ENCODE data around the gene MTRF1.

MTRF1 gene

GRCh38 chr13:41193469-41193868 is 69.9 kb downstream of the MTRF1 start:
- TF ChIP-seq, protein P1, sequence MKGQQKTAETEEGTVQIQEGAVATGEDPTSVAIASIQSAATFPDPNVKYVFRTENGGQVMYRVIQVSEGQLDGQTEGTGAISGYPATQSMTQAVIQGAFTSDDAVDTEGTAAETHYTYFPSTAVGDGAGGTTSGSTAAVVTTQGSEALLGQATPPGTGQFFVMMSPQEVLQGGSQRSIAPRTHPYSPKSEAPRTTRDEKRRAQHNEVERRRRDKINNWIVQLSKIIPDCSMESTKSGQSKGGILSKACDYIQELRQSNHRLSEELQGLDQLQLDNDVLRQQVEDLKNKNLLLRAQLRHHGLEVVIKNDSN (IDR thresholded peaks at IDR 0.05), result no peak
- TF ChIP-seq CEBPB (IDR thresholded peaks at IDR 0.05) (no peak), MAX (IDR thresholded peaks at IDR 0.05) (no peak), YY1 (IDR thresholded peaks at IDR 0.05; ENCODE audit: low read depth) (no peak), FOXM1 (IDR thresholded peaks at IDR 0.05; ENCODE audit: borderline replicate concordance, low read depth) (no peak)

DNA sequence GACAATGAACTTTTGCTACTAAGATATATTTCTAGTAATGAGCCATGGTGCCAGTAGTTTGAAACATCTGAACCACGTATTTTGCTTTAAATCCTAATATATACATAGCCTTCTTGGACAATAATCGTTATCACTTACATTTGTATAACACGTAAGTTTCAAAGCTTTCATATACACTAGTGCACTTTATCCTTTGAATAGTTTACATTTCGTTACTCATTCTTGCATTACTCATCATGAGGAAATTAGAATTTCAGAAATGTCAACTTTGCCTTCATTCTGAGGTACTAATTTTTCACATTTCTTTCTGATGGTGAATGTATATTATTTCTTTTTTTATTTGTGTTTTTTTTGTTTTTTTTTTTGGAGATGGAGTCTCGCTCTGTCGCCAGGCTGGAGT is 74.8 kb downstream of the MTRF1 start:
- no peak for TF ChIP-seq CEBPB (IDR thresholded peaks at IDR 0.05)
- no peak for TF ChIP-seq TAF1 (IDR thresholded peaks at IDR 0.05; ENCODE audit: low read depth)
- no peak for TF ChIP-seq FOXM1 (IDR thresholded peaks at IDR 0.05; ENCODE audit: borderline replicate concordance, low read depth)

GRCh38 chr13:41186481-41186880 is 76.9 kb downstream of the MTRF1 start:
- no peak for TF ChIP-seq MAX (IDR thresholded peaks at IDR 0.05)
- TF ChIP-seq, protein P1 (IDR thresholded peaks at IDR 0.05), result no peak
- TF ChIP-seq EP300 (IDR thresholded peaks at IDR 0.05; ENCODE audit: borderline replicate concordance), result no peak
- no peak for TF ChIP-seq TAF1 (IDR thresholded peaks at IDR 0.05; ENCODE audit: low read depth)
- TF ChIP-seq EGR1 (IDR thresholded peaks at IDR 0.05), result no peak
- TF ChIP-seq TCF12 (IDR thresholded peaks at IDR 0.05; ENCODE audit: low read depth), result no peak
- no peak for TF ChIP-seq TEAD4 (IDR thresholded peaks at IDR 0.05)
- TF ChIP-seq YY1 (IDR thresholded peaks at IDR 0.05; ENCODE audit: low read depth), result no peak

DNA sequence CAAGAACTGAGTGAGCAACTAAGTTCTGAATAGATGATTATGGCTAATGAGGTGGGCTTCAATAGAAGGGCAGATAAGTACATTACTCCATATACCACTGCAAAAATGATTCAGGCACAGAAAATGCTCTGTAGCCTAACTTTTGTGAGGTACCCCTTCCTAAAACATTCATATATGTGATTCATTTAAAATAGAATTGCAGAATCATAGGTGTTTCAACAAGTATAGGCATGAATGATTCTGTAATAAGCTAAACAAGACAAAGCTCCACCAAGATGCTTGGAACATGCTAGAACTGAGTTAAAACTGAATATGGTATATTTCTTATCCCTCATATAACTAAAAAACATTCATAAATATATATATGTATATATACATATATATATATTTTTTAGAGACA is 81.1 kb downstream of the MTRF1 start:
- TF ChIP-seq CREB1 (IDR thresholded peaks at IDR 0.05; ENCODE audit: low read depth) (no peak), ZBTB7A (IDR thresholded peaks at IDR 0.05; ENCODE audit: low read depth) (no peak), CEBPB (IDR thresholded peaks at IDR 0.05) (no peak), EGR1 (IDR thresholded peaks at IDR 0.05) (no peak), YY1 (IDR thresholded peaks at IDR 0.05; ENCODE audit: low read depth) (no peak), FOXM1 (IDR thresholded peaks at IDR 0.05; ENCODE audit: borderline replicate concordance, low read depth) (no peak), TAF1 (IDR thresholded peaks at IDR 0.05; ENCODE audit: low read depth) (no peak), EP300 (IDR thresholded peaks at IDR 0.05; ENCODE audit: borderline replicate concordance) (no peak)
- TF ChIP-seq, protein P1 (IDR thresholded peaks at IDR 0.05), result no peak
- TF ChIP-seq, protein P2, sequence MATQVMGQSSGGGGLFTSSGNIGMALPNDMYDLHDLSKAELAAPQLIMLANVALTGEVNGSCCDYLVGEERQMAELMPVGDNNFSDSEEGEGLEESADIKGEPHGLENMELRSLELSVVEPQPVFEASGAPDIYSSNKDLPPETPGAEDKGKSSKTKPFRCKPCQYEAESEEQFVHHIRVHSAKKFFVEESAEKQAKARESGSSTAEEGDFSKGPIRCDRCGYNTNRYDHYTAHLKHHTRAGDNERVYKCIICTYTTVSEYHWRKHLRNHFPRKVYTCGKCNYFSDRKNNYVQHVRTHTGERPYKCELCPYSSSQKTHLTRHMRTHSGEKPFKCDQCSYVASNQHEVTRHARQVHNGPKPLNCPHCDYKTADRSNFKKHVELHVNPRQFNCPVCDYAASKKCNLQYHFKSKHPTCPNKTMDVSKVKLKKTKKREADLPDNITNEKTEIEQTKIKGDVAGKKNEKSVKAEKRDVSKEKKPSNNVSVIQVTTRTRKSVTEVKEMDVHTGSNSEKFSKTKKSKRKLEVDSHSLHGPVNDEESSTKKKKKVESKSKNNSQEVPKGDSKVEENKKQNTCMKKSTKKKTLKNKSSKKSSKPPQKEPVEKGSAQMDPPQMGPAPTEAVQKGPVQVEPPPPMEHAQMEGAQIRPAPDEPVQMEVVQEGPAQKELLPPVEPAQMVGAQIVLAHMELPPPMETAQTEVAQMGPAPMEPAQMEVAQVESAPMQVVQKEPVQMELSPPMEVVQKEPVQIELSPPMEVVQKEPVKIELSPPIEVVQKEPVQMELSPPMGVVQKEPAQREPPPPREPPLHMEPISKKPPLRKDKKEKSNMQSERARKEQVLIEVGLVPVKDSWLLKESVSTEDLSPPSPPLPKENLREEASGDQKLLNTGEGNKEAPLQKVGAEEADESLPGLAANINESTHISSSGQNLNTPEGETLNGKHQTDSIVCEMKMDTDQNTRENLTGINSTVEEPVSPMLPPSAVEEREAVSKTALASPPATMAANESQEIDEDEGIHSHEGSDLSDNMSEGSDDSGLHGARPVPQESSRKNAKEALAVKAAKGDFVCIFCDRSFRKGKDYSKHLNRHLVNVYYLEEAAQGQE (IDR thresholded peaks at IDR 0.05; ENCODE audit: low read depth), result no peak

- no peak for TF ChIP-seq TCF12 (IDR thresholded peaks at IDR 0.05; ENCODE audit: low read depth)
- TF ChIP-seq YY1 (IDR thresholded peaks at IDR 0.05; ENCODE audit: low read depth), result no peak
- TF ChIP-seq RAD21 (IDR thresholded peaks at IDR 0.05; ENCODE audit: low read depth), result no peak
- TF ChIP-seq CEBPB (IDR thresholded peaks at IDR 0.05), result no peak
- TF ChIP-seq FOXM1 (IDR thresholded peaks at IDR 0.05; ENCODE audit: borderline replicate concordance, low read depth), result no peak
- TF ChIP-seq, protein P1 (IDR thresholded peaks at IDR 0.05), result no peak
- TF ChIP-seq TEAD4 (IDR thresholded peaks at IDR 0.05), result no peak
- TF ChIP-seq, protein P2 (IDR thresholded peaks at IDR 0.05; ENCODE audit: low read depth), result no peak
- TF ChIP-seq EP300 (IDR thresholded peaks at IDR 0.05; ENCODE audit: borderline replicate concordance), result no peak
- no peak for TF ChIP-seq TAF1 (IDR thresholded peaks at IDR 0.05; ENCODE audit: low read depth)
- TF ChIP-seq EGR1 (IDR thresholded peaks at IDR 0.05), result no peak
- no peak for TF ChIP-seq NFIC (IDR thresholded peaks at IDR 0.05)
- no peak for TF ChIP-seq ZBTB7A (IDR thresholded peaks at IDR 0.05; ENCODE audit: low read depth)
- TF ChIP-seq CREB1 (IDR thresholded peaks at IDR 0.05; ENCODE audit: low read depth), result no peak
- TF ChIP-seq MAX (IDR thresholded peaks at IDR 0.05), result no peak
These were observed 83.7 kb downstream of the MTRF1 start for GRCh38 chr13:41179593-41180250.
